Activated CD8-positive, alpha-beta memory T cell treated with anti-CD3 and anti-CD28 coated beads for 36 hours (primary cell): ENCODE measurements around the gene STXBP1. TPM values are rescaled to one million over a fixed set of nuclear protein-coding genes. Genes with fewer than 3 reads are reported as not detected.

Experiments used
- CTCF ChIA-PET: fragments of 350-600 bp; sonication (Branson Sonifier 250); formaldehyde crosslinking; loops from one replicate; lab custom pipeline; 2021; ENCODE audit warnings: antibody characterized with exemption; lab: Charles Lee
- POLR2A ChIA-PET: fragments of 350-600 bp; sonication (Branson Sonifier 250); formaldehyde crosslinking; loops from one replicate; lab custom pipeline; 2021; ENCODE audit warnings: antibody characterized with exemption; lab: Charles Lee
- total RNA-seq, 2 experiments: library from RNA; stranded (reverse); gene quantifications; one replicate each; pipeline ENCODE4 v1.2.3, GENCODE V29; 2021

Gene STXBP1
- total RNA-seq, 2 experiments from 2014 or later: 18.3 to 22.8 TPM

GRCh38 chr9:127698386-127698785 lies 86.3 kb downstream of the STXBP1 start:
- ChIA-PET CTCF (no interaction called here), POLR2A (interaction anchor here (0.6 to 0.7 kb wide), 2 partner anchors 30 to 128 kb away, joined by 4 to 7 read pairs; no protein-coding TSS in a partner anchor)

- CTCF ChIA-PET: interaction anchor here (1.2 kb wide), 1 partner anchor 15 kb away, joined by 3 read pairs; no protein-coding TSS in a partner anchor
These were observed 87.1 kb downstream of the STXBP1 start for GRCh38 chr9:127698985-127699670.

GRCh38 chr9:127700140-127700539 lies 88.1 kb downstream of the STXBP1 start:
- POLR2A ChIA-PET: interaction anchor here (0.6 kb wide), 1 partner anchor 10 kb away, joined by 5 read pairs; no protein-coding TSS in a partner anchor
- CTCF ChIA-PET: interaction anchor here (1.2 kb wide), 1 partner anchor 16 kb away, joined by 3 read pairs; no protein-coding TSS in a partner anchor

More at GRCh38 chr9:127698985-127699670, 87.1 kb downstream of the STXBP1 start:
- POLR2A ChIA-PET: interaction anchor here (0.7 kb wide), 1 partner anchor 31 kb away, joined by 7 read pairs; no protein-coding TSS in a partner anchor

- ChIA-PET CTCF (interaction anchor here (1.2 kb wide), 1 partner anchor 16 kb away, joined by 3 read pairs; no protein-coding TSS in a partner anchor), POLR2A (no interaction called here)
These were observed 88.6 kb downstream of the STXBP1 start for GRCh38 chr9:127700594-127701255.

GRCh38 chr9:127703289-127703946 lies 91.3 kb downstream of the STXBP1 start:
- ChIA-PET CTCF (interaction anchor here (3.1 kb wide), 1 partner anchor 31 kb away, joined by 14 read pairs; the partner anchor contains the start of gene TOR2A), POLR2A (no interaction called here)

- POLR2A ChIA-PET: interaction anchor here (2.0 kb wide), 1 partner anchor 10 kb away, joined by 4 read pairs; the partner anchor contains the start of genes PTRH1 and TTC16
- CTCF ChIA-PET: interaction anchor here (3.1 kb wide), 1 partner anchor 29 kb away, joined by 14 read pairs; the partner anchor contains the start of gene TOR2A
These were observed 93.7 kb downstream of the STXBP1 start for GRCh38 chr9:127705577-127706379.

- CTCF ChIA-PET: no interaction called here
These were observed 94.8 kb downstream of the STXBP1 start, which contains the start of gene CFAP157 for GRCh38 chr9:127706836-127707241. TSS of gene CFAP157 (plus strand) at chr9:127706988. CDS start at chr9:127707032, 44 bp downstream.

GRCh38 chr9:127707766-127708165 lies 95.7 kb downstream of the STXBP1 start:
- POLR2A ChIA-PET: no interaction called here

More at GRCh38 chr9:127706836-127707241, 94.8 kb downstream of the STXBP1 start, which contains the start of gene CFAP157:
- POLR2A ChIA-PET: interaction anchor here (2.0 kb wide), 1 partner anchor 9 kb away, joined by 4 read pairs; the partner anchor contains the start of genes PTRH1 and TTC16

GRCh38 chr9:127708952-127709587 lies 97.0 kb downstream of the STXBP1 start:
- ChIA-PET CTCF (interaction anchor here (0.9 to 1.3 kb wide), 2 partner anchors 10 to 24 kb away, joined by 3 read pairs; no protein-coding TSS in a partner anchor), POLR2A (no interaction called here)

More at GRCh38 chr9:127707766-127708165, 95.7 kb downstream of the STXBP1 start:
- CTCF ChIA-PET: interaction anchor here (1.0 to 1.3 kb wide), 2 partner anchors 12 to 15 kb away, joined by 3 to 4 read pairs; no protein-coding TSS in a partner anchor

GRCh38 chr9:127710204-127710783 lies 98.2 kb downstream of the STXBP1 start:
- CTCF ChIA-PET: interaction anchor here (0.7 to 2.0 kb wide), 4 partner anchors 74 to 162 kb away, joined by 3 to 6 read pairs (median 3); no protein-coding TSS in a partner anchor
- POLR2A ChIA-PET: no interaction called here

GRCh38 chr9:127711226-127711701 lies 99.2 kb downstream of the STXBP1 start:
- POLR2A ChIA-PET: no interaction called here

GRCh38 chr9:127711831-127712274 lies 99.8 kb downstream of the STXBP1 start:
- CTCF ChIA-PET: interaction anchor here (2.0 kb wide), 1 partner anchor 158 kb away, joined by 6 read pairs; no protein-coding TSS in a partner anchor
- POLR2A ChIA-PET: no interaction called here

More at GRCh38 chr9:127711226-127711701, 99.2 kb downstream of the STXBP1 start:
- CTCF ChIA-PET: interaction anchor here (0.9 to 2.0 kb wide), 2 partner anchors 73 to 158 kb away, joined by 3 to 6 read pairs; no protein-coding TSS in a partner anchor

GRCh38 chr9:127712371-127712770 lies 100.3 kb downstream of the STXBP1 start:
- ChIA-PET CTCF (no interaction called here), POLR2A (no interaction called here)

- POLR2A ChIA-PET: no interaction called here
- CTCF ChIA-PET: interaction anchor here (1.0 to 3.7 kb wide), 2 partner anchors 22 to 23 kb away, joined by 3 to 26 read pairs; partner anchors contain the start of gene TOR2A
These were observed 100.8 kb downstream of the STXBP1 start for GRCh38 chr9:127712867-127713266.

- POLR2A ChIA-PET: interaction anchor here (0.5 to 1.3 kb wide), 4 partner anchors 21 to 148 kb away, joined by 3 to 12 read pairs (median 3); no protein-coding TSS in a partner anchor
- CTCF ChIA-PET: interaction anchor here (1.0 to 3.7 kb wide), 2 partner anchors 21 to 24 kb away, joined by 3 to 26 read pairs; partner anchors contain the start of gene TOR2A
These were observed 102.1 kb downstream of the STXBP1 start for GRCh38 chr9:127714020-127714750.
